ENCODE measurements around the gene TMEM54.

TMEM54 gene

GRCh38 chr1:32867151-32867550 is 34.0 kb downstream of the TMEM54 start:
- Histone ChIP-seq H3K79me2 (ENCODE audit: insufficient read depth, low read length) (no peaks in the 10 kb centered on the region), H3K9ac (ENCODE audit: low read length) (no peak overlapping the region), H3K4me2 (ENCODE audit: low read length) (no peak overlapping the region), H3K36me3 (ENCODE audit: insufficient read depth, low read length) (peaks cover 4% of the 10 kb centered on the region; the same call in 1 of the 2 replicates), H3K27ac (ENCODE audit: low read depth, low read length, poor library complexity, severe bottlenecking) (no peak overlapping the region), H3K4me1 (ENCODE audit: insufficient read depth, low read length, severe bottlenecking) (peaks cover 2% of the 10 kb centered on the region), H3K27me3 (ENCODE audit: insufficient read depth, low read length) (no peaks in the 10 kb centered on the region), H3F3A (ENCODE audit: insufficient read depth, low read length) (no peaks in the 10 kb centered on the region), H3K9me2 (ENCODE audit: low read depth, low read length) (no peaks in the 10 kb centered on the region), H3K4me3 (ENCODE audit: low read depth, low read length, poor library complexity, severe bottlenecking) (no peak overlapping the region), H2AFZ (ENCODE audit: low read length) (no peak overlapping the region), H3K9me3 (ENCODE audit: low read length) (no peaks in the 10 kb centered on the region), H4K20me1 (ENCODE audit: insufficient read depth, low read length) (no peaks in the 10 kb centered on the region)
- TF ChIP-seq EZH2 (IDR thresholded peaks at IDR 0.05; ENCODE audit: borderline replicate concordance, low read length) (no peak), CTCF (IDR thresholded peaks at IDR 0.05; ENCODE audit: low read length) (no peak)

GRCh38 chr1:32865639-32866405 is 35.4 kb downstream of the TMEM54 start:
- Histone ChIP-seq H2AFZ (ENCODE audit: low read length) (no peak overlapping the region), H3K9ac (ENCODE audit: low read length) (no peak overlapping the region), H3K4me1 (ENCODE audit: insufficient read depth, low read length, severe bottlenecking) (no peaks in the 10 kb centered on the region), H4K20me1 (ENCODE audit: insufficient read depth, low read length) (no peaks in the 10 kb centered on the region), H3K4me2 (ENCODE audit: low read length) (no peak overlapping the region), H3K79me2 (ENCODE audit: insufficient read depth, low read length) (no peaks in the 10 kb centered on the region), H3K9me3 (ENCODE audit: low read length) (no peaks in the 10 kb centered on the region), H3K9me2 (ENCODE audit: low read depth, low read length) (no peaks in the 10 kb centered on the region), H3F3A (ENCODE audit: insufficient read depth, low read length) (no peaks in the 10 kb centered on the region), H3K27me3 (ENCODE audit: insufficient read depth, low read length) (no peaks in the 10 kb centered on the region), H3K27ac (ENCODE audit: low read depth, low read length, poor library complexity, severe bottlenecking) (no peak overlapping the region), H3K36me3 (ENCODE audit: insufficient read depth, low read length) (peaks cover 4% of the 10 kb centered on the region; the same call in 1 of the 2 replicates), H3K4me3 (ENCODE audit: low read depth, low read length, poor library complexity, severe bottlenecking) (no peak overlapping the region)
- TF ChIP-seq EZH2 (IDR thresholded peaks at IDR 0.05; ENCODE audit: borderline replicate concordance, low read length) (no peak), CTCF (IDR thresholded peaks at IDR 0.05; ENCODE audit: low read length) (no peak)

GRCh38 chr1:32864375-32865019 is 36.7 kb downstream of the TMEM54 start:
- no peaks in the 10 kb centered on the region for H3K4me1 ChIP-seq (ENCODE audit: insufficient read depth, low read length, severe bottlenecking)
- no peak overlapping the region for H3K4me2 ChIP-seq (ENCODE audit: low read length)
- no peak overlapping the region for H2AFZ ChIP-seq (ENCODE audit: low read length)
- H3K4me3 ChIP-seq (ENCODE audit: low read depth, low read length, poor library complexity, severe bottlenecking), result no peak overlapping the region
- no peak overlapping the region for H3K27ac ChIP-seq (ENCODE audit: low read depth, low read length, poor library complexity, severe bottlenecking)
- no peaks in the 10 kb centered on the region for H3K79me2 ChIP-seq (ENCODE audit: insufficient read depth, low read length)
- no peaks in the 10 kb centered on the region for H3F3A ChIP-seq (ENCODE audit: insufficient read depth, low read length)
- no peaks in the 10 kb centered on the region for H3K9me3 ChIP-seq (ENCODE audit: low read length)
- no peaks in the 10 kb centered on the region for H4K20me1 ChIP-seq (ENCODE audit: insufficient read depth, low read length)
- no peaks in the 10 kb centered on the region for H3K27me3 ChIP-seq (ENCODE audit: insufficient read depth, low read length)
- TF ChIP-seq EZH2 (IDR thresholded peaks at IDR 0.05; ENCODE audit: borderline replicate concordance, low read length) (no peak), CTCF (IDR thresholded peaks at IDR 0.05; ENCODE audit: low read length) (no peak)
- H3K9me2 ChIP-seq (ENCODE audit: low read depth, low read length), result no peaks in the 10 kb centered on the region
- H3K9ac ChIP-seq (ENCODE audit: low read length), result no peak overlapping the region
- H3K36me3 ChIP-seq (ENCODE audit: insufficient read depth, low read length), result peaks cover 4% of the 10 kb centered on the region; the same call in 1 of the 2 replicates

All from OCI-LY1 (cell line).